Inflammatory macrophage treated with lipopolysaccharide for 1 hour (primary cell): ENCODE results near the gene ARL16.
A peak's percentile ranks its signal among the peaks of the same experiment; 100 is the strongest.

Experiments
- DNase-seq, 2 donors: peaks; one replicate each; pipeline ENCODE4 v3.0.0-alpha.2; 2020 to 2022

The ARL16 gene

GRCh38 chr17:81641825-81642489, 41.6 kb downstream of the ARL16 start:
- no peak for DNase-seq

DNA sequence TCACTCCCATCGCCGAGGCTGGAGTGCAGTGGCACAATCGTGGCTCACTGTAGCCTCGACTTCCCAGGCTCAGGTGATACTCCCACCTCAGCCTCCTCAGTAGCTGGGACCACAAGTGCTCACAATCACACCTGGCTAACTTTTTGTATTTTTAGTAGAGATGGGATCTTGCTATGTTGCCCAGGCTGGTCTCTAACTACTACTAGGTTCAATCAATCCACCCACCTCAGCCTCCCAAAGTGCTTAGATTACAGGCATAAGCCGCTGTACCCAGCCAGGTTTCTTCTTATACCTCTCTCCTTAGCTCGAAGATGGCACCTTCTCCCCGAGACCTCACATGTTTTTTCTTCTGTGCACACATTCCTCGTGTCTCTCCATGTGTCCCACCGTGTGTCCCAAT, 43.6 kb downstream of the ARL16 start:
- DNase-seq = no peak

DNA sequence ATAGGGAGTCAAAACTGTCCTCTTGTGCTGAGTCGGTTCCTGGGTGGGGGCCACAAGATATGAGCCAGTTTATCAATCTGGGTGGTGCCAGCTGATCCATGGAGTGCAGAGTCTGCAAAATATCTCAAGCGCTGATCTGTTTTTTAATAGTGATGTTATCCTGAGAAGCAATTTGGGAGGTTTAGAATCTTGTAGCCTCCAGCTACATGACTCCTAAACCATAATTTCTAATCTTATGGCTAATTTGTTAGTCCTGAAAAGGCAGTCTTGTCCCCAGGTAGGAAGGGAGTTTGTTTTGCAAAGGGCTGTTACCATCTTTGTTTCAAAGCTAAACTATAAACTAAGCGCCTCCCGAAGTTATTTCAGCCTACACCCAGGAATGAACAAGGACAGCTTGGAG, 44.9 kb downstream of the ARL16 start:
- DNase-seq = no peak

GRCh38 chr17:81636505-81637288, 46.9 kb downstream of the ARL16 start, which contains the start of the genes NPLOC4 and TSPAN10:
Gene NPLOC4 (minus strand): TSS chr17:81637112. CDS start chr17:81636930, 182 bp downstream.
Gene TSPAN10 (plus strand): TSS chr17:81637196. CDS start chr17:81642413, 5,217 bp downstream.
- DNase-seq = peak; percentile 91 to 96

DNA sequence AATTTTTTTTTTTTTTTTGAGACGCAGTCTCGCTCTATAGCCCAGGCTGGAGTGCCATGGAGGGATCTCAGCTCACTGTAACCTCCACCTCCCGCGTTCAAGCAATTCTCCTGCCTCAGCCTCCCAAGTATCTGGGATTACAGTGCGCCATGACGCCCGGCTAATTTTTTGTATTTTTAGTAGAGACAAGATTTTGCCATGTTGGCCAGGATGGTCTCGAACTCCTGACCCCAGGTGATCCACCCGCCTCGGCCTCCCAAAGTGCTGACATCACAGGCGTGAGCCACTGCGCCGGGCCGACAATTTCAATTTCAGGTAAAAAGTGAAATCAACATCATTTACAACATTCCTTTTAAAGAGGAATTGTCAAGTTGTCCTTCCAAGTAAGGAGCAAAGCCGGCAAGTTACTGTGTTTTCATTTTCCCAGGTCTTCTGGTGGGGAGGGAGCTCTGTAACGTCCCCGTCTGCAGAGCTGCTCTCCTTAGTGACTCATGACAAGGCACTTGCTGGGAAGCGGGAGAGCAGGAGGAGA, 47.6 kb downstream of the ARL16 start:
- DNase-seq = peak; percentile 30 to 33

- DNase-seq = no peak
These were observed 48.2 kb downstream of the ARL16 start for GRCh38 chr17:81635431-81635830.

- DNase-seq = no peak
These were observed 52.1 kb downstream of the ARL16 start for GRCh38 chr17:81631482-81631881.
